ENCODE results near the gene PGM5. TPM values are rescaled to one million over a fixed set of nuclear protein-coding genes. Genes with fewer than 3 reads are reported as not detected.

The PGM5 gene
- total RNA-seq, 1 experiment from 2014 or later: not detected

DNA sequence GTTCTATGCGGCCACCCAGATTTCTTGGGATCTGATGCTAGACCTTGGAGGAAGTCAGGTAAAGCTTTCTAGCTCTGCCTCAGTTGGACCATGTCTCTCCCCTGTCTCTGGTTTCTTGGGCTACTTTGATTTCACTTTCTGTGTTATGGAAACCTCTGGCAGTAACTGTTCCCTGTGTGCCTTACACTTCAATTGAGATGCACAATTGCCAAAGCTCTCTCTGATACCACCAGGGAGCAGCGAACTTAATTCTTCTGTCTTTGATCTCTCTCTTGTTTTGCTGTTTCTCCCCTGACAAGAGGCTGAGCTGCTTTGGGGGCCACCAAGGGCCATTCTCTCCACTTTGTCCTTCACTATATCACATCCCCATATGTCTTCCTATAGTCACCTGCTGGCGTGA is 61.4 kb downstream of the PGM5 start:
- H4K8ac ChIP-seq (replicated peaks; ENCODE audit: insufficient read length, low read depth, low read length): no peak overlapping the region
- Mint-ChIP-seq H3K9me3 (peaks cover 0 to under 1% of the 10 kb centered on the region in 2 experiments; a peak in 1 of 5 replicates), H3K27ac (no peak overlapping the region), H3K4me1 (peaks cover 0 to 10% of the 10 kb centered on the region in 2 experiments; a peak in 3 of 4 replicates), H3K27me3 (ENCODE audit: low read depth) (peaks cover 80% of the 10 kb centered on the region), H3K4me3 (no peak overlapping the region), H3K36me3 (ENCODE audit: insufficient read depth in 1 of 3, low read depth in 3 of 3) (no peaks in the 10 kb centered on the region)
- H2BK12ac ChIP-seq (ENCODE audit: insufficient read length, low read depth, low read length): no peak overlapping the region
- H3K56ac ChIP-seq (ENCODE audit: insufficient read length, low read depth, low read length): no peak overlapping the region
- no peak overlapping the region for H4K5ac ChIP-seq (ENCODE audit: insufficient read length, low read depth, low read length)
- H3K18ac ChIP-seq (ENCODE audit: insufficient read length, low read depth, low read length): no peak overlapping the region
- no peak overlapping the region for H3K4ac ChIP-seq (ENCODE audit: low read depth, low read length)
- no peak overlapping the region for H3K27ac ChIP-seq (ENCODE audit: insufficient read length, low read depth, low read length)
- H3K23me2 ChIP-seq (ENCODE audit: insufficient read length, low read depth, low read length, poor library complexity, severe bottlenecking): no peaks in the 10 kb centered on the region
- no peak overlapping the region for H2BK5ac ChIP-seq (ENCODE audit: insufficient read length, low read length)
- H3K23ac ChIP-seq (ENCODE audit: insufficient read length, low read depth, low read length): no peak overlapping the region
- no peak overlapping the region for H3K9ac ChIP-seq (ENCODE audit: extremely low read depth, insufficient read length, low read length)
- no peak overlapping the region for H3K4me2 ChIP-seq (ENCODE audit: insufficient read depth, insufficient read length, low read length)
- H3K14ac ChIP-seq (ENCODE audit: insufficient read depth, low read length): no peak overlapping the region
- no peak overlapping the region for H2AFZ ChIP-seq (ENCODE audit: low read length)
- no peaks in the 10 kb centered on the region for H3K27me3 ChIP-seq (ENCODE audit: insufficient read depth, low read length)
- H4K20me1 ChIP-seq (ENCODE audit: control insufficient read depth, insufficient read depth, insufficient read length): no peaks in the 10 kb centered on the region
- no CpG with 5 or more reads among the region's 3 CpGs for WGBS (ENCODE audit: extremely low coverage, insufficient read length, low lambda C conversion rate)
- H2BK120ac ChIP-seq (ENCODE audit: low read depth, low read length, poor library complexity, severe bottlenecking): no peak overlapping the region
- no peak overlapping the region for H3T11ph ChIP-seq (ENCODE audit: low read length)
- H2BK15ac ChIP-seq (ENCODE audit: low read depth, low read length): no peak overlapping the region
- H2BK20ac ChIP-seq (ENCODE audit: low read depth, low read length, poor library complexity, severe bottlenecking): no peak overlapping the region
- H3K79me2 ChIP-seq (ENCODE audit: insufficient read depth, low read length): no peaks in the 10 kb centered on the region
- H2AK5ac ChIP-seq (ENCODE audit: insufficient read length, low read length): no peak overlapping the region
- no peaks in the 10 kb centered on the region for H3K9me3 ChIP-seq (ENCODE audit: control insufficient read depth, low read depth, low read length)
- TF ChIP-seq, protein P1, sequence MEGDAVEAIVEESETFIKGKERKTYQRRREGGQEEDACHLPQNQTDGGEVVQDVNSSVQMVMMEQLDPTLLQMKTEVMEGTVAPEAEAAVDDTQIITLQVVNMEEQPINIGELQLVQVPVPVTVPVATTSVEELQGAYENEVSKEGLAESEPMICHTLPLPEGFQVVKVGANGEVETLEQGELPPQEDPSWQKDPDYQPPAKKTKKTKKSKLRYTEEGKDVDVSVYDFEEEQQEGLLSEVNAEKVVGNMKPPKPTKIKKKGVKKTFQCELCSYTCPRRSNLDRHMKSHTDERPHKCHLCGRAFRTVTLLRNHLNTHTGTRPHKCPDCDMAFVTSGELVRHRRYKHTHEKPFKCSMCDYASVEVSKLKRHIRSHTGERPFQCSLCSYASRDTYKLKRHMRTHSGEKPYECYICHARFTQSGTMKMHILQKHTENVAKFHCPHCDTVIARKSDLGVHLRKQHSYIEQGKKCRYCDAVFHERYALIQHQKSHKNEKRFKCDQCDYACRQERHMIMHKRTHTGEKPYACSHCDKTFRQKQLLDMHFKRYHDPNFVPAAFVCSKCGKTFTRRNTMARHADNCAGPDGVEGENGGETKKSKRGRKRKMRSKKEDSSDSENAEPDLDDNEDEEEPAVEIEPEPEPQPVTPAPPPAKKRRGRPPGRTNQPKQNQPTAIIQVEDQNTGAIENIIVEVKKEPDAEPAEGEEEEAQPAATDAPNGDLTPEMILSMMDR (conservative IDR thresholded peaks at IDR 0.05): no peak
- H4K91ac ChIP-seq (ENCODE audit: insufficient read length, low read depth, low read length): no peak overlapping the region
- H3K79me1 ChIP-seq (ENCODE audit: insufficient read depth, low read depth, low read length, poor library complexity, severe bottlenecking): no peaks in the 10 kb centered on the region
- DNase-seq: no peak
- H3K4me1 ChIP-seq (ENCODE audit: insufficient read depth, low read length): no peaks in the 10 kb centered on the region
